Common myeloid progenitor, CD34-positive (primary cell): Measurements from ENCODE around the gene SLC6A7.
A peak's percentile ranks its signal among the peaks of the same experiment; 100 is the strongest.

Experiments
- CTCF ChIA-PET: fragments of 350-600 bp; sonication (Branson Sonifier 250); formaldehyde crosslinking; loops from one replicate; lab custom pipeline; 2021; ENCODE audit warnings: antibody characterized with exemption; lab: Charles Lee
- POLR2A ChIA-PET: fragments of 350-600 bp; sonication (Branson Sonifier 250); formaldehyde crosslinking; loops from one replicate; lab custom pipeline; 2021; ENCODE audit warnings: antibody characterized with exemption; lab: Charles Lee
- DNase-seq, 3 donors: peaks; one replicate each; pipeline versions ENCODE4 v3.0.0 to v3.0.0-alpha.2; 2013
- H3K27ac ChIP-seq, 2 experiments: 1 replicate in 1 of 2; 2 replicates in 1 of 2; pipeline ENCODE4 v1.7.0; 2013; ENCODE audit warnings: inconsistent platforms in 2 of 2, low read length in 2 of 2, mild to moderate bottlenecking in 2 of 2, low read depth in 1 of 2, moderate library complexity in 1 of 2; ENCODE audit not compliant: severe bottlenecking in 2 of 2, insufficient read depth in 1 of 2, poor library complexity in 1 of 2
- H3K27me3 ChIP-seq, 5 experiments: replicated peaks in 2 of 5; 1 replicate in 3 of 5; 2 replicates in 2 of 5; pipeline versions ENCODE4 v1.6.1 to v1.7.0; 2013; ENCODE audit warnings: low read length in 4 of 5, mild to moderate bottlenecking in 2 of 5, moderate library complexity in 2 of 5, inconsistent platforms in 1 of 5; ENCODE audit not compliant: insufficient read depth in 5 of 5, control insufficient read depth in 4 of 5
- H3K36me3 ChIP-seq, 4 experiments: 1 replicate in 2 of 4; 2 replicates in 2 of 4; pipeline versions ENCODE4 v1.6.1 to v1.7.0; 2013; ENCODE audit warnings: low read length in 3 of 4, control low read depth in 1 of 4, mild to moderate bottlenecking in 1 of 4; ENCODE audit not compliant: control insufficient read depth in 4 of 4, insufficient read depth in 4 of 4
- H3K4me1 ChIP-seq, 4 experiments: 1 replicate in 3 of 4; 2 replicates in 1 of 4; pipeline versions ENCODE4 v1.6.1 to v1.7.1; 2013; ENCODE audit warnings: low read length in 3 of 4, mild to moderate bottlenecking in 3 of 4, control low read depth in 1 of 4, inconsistent platforms in 1 of 4, moderate library complexity in 1 of 4; ENCODE audit not compliant: control insufficient read depth in 4 of 4, insufficient read depth in 4 of 4; ENCODE audit errors: control extremely low read depth in 1 of 4
- H3K4me3 ChIP-seq, 7 experiments: 1 replicate in 4 of 7; 2 replicates in 3 of 7; pipeline versions ENCODE4 v1.5.1 to v1.7.0; 2013; ENCODE audit warnings: mild to moderate bottlenecking in 7 of 7, low read length in 6 of 7, moderate library complexity in 6 of 7, inconsistent platforms in 2 of 7, low read depth in 2 of 7, control low read depth in 1 of 7; ENCODE audit not compliant: insufficient read depth in 4 of 7, control insufficient read depth in 1 of 7; ENCODE audit errors: extremely low read depth in 1 of 7
- H3K9me3 ChIP-seq, 5 experiments: 1 replicate in 4 of 5; 2 replicates in 1 of 5; pipeline versions ENCODE4 v1.6.1 to v1.7.1; 2013; ENCODE audit warnings: low read length in 4 of 5, mild to moderate bottlenecking in 2 of 5, inconsistent platforms in 1 of 5, low read depth in 1 of 5, moderate library complexity in 1 of 5; ENCODE audit not compliant: control insufficient read depth in 4 of 5, insufficient read depth in 2 of 5; ENCODE audit errors: control extremely low read depth in 1 of 5
- WGBS: methylation state at CpG from one replicate; pipeline ENCODE4 v1.1.5; 2013; ENCODE audit not compliant: insufficient coverage; 5-methylcytosine and 5-hydroxymethylcytosine counted together

The SLC6A7 gene

GRCh38 chr5:150178262-150178661 is 11.6 kb upstream of the SLC6A7 start:
- Histone ChIP-seq H3K4me3 (no peak overlapping the region), H3K27me3 (peaks cover 0 to 5% (median 0%) of the 10 kb centered on the region in 5 experiments), H3K9me3 (no peaks in the 10 kb centered on the region), H3K4me1 (peaks cover 0 to 9% (median 0%) of the 10 kb centered on the region in 4 experiments), H3K27ac (no peak overlapping the region), H3K36me3 (no peaks in the 10 kb centered on the region)
- CTCF ChIA-PET, result interaction anchor here (0.9 to 3.3 kb wide), 4 partner anchors 12 to 44 kb away, joined by 3 to 10 read pairs (median 6); partner anchors contain the start of gene SLC6A7
- DNase-seq, result no peak
- 100% methylated on average over 2 of the region's 4 CpGs for WGBS
- POLR2A ChIA-PET, result no interaction called here

GRCh38 chr5:150179019-150179620 is 10.7 kb upstream of the SLC6A7 start:
- ChIA-PET CTCF (interaction anchor here (0.6 to 1.7 kb wide), 5 partner anchors 14 to 157 kb away, joined by 3 to 8 read pairs (median 3); no protein-coding TSS in a partner anchor), POLR2A (no interaction called here)
- Histone ChIP-seq H3K9me3 (no peaks in the 10 kb centered on the region), H3K36me3 (no peaks in the 10 kb centered on the region), H3K27me3 (peaks cover 0 to 3% (median 0%) of the 10 kb centered on the region in 5 experiments), H3K4me1 (peaks cover 0 to 9% (median 0%) of the 10 kb centered on the region in 4 experiments), H3K27ac (no peak overlapping the region), H3K4me3 (no peak overlapping the region)
- 98% methylated on average over 5 of the region's 7 CpGs for WGBS
- DNase-seq, result no peak

GRCh38 chr5:150180241-150181026 is 9.4 kb upstream of the SLC6A7 start:
- Histone ChIP-seq H3K27ac (no peak overlapping the region), H3K36me3 (no peaks in the 10 kb centered on the region), H3K4me1 (peaks cover 0 to 9% (median 0%) of the 10 kb centered on the region in 4 experiments), H3K27me3 (peaks cover 0 to under 1% (median 0%) of the 10 kb centered on the region in 5 experiments), H3K4me3 (no peak overlapping the region), H3K9me3 (no peaks in the 10 kb centered on the region)
- peak in 2 of 3 donors; percentile 34 to 36 for DNase-seq
- WGBS, result 67% methylated on average over 15 of the region's 18 CpGs
- POLR2A ChIA-PET, result no interaction called here
- CTCF ChIA-PET, result interaction anchor here (0.6 to 1.7 kb wide), 7 partner anchors 8 to 38 kb away, joined by 3 to 8 read pairs (median 3); no protein-coding TSS in a partner anchor

- Histone ChIP-seq H3K4me3 (no peak overlapping the region), H3K36me3 (no peaks in the 10 kb centered on the region), H3K4me1 (peaks cover 0 to 9% (median 0%) of the 10 kb centered on the region in 4 experiments), H3K27ac (no peak overlapping the region), H3K27me3 (no peaks in the 10 kb centered on the region), H3K9me3 (no peaks in the 10 kb centered on the region)
- CTCF ChIA-PET, result interaction anchor here (0.8 to 1.5 kb wide), 6 partner anchors 8 to 38 kb away, joined by 3 to 4 read pairs (median 3); no protein-coding TSS in a partner anchor
- POLR2A ChIA-PET, result no interaction called here
- DNase-seq, result no peak
- WGBS, result 90% methylated on average over 3 of the region's 5 CpGs
Observed at GRCh38 chr5:150181027-150181426, 8.8 kb upstream of the SLC6A7 start.

- H3K27ac ChIP-seq, result no peak overlapping the region
- no peak overlapping the region for H3K4me3 ChIP-seq
- POLR2A ChIA-PET, result no interaction called here
- H3K27me3 ChIP-seq, result peaks cover 0 to 2% (median 0%) of the 10 kb centered on the region in 5 experiments
- DNase-seq, result no peak
- H3K9me3 ChIP-seq, result no peaks in the 10 kb centered on the region
- CTCF ChIA-PET, result interaction anchor here (0.6 to 1.5 kb wide), 5 partner anchors 9 to 37 kb away, joined by 3 to 4 read pairs (median 3); no protein-coding TSS in a partner anchor
- no peaks in the 10 kb centered on the region for H3K36me3 ChIP-seq
- H3K4me1 ChIP-seq, result peaks cover 0 to 9% (median 0%) of the 10 kb centered on the region in 4 experiments
- 100% methylated on average over 5 of the region's 9 CpGs for WGBS
Observed at GRCh38 chr5:150181766-150182545, 7.9 kb upstream of the SLC6A7 start.

GRCh38 chr5:150182774-150183173 is 7.1 kb upstream of the SLC6A7 start:
- Histone ChIP-seq H3K36me3 (no peaks in the 10 kb centered on the region), H3K27ac (no peak overlapping the region), H3K4me3 (no peak overlapping the region), H3K27me3 (peaks cover 0 to 5% (median 0%) of the 10 kb centered on the region in 5 experiments), H3K9me3 (no peaks in the 10 kb centered on the region), H3K4me1 (peaks cover 0 to 9% (median 0%) of the 10 kb centered on the region in 4 experiments)
- 96% methylated on average over 10 of the region's 10 CpGs for WGBS
- no peak for DNase-seq
- ChIA-PET CTCF (interaction anchor here (0.8 kb wide), 1 partner anchor 36 kb away, joined by 3 read pairs; no protein-coding TSS in a partner anchor), POLR2A (no interaction called here)
